Ovary (tissue), 3 donors: Measurements from ENCODE around the gene CCNL1.
"Not testable (repeated sequence)": the region's sequence is repeated elsewhere in the genome, so short reads cannot be mapped to it uniquely, and the experiment has no call there.

Experiments used
- CTCF ChIP-seq, 3 donors: fragments of 450-650 bp in 2 of 3; fragments of 200-600 bp in 1 of 3; IDR thresholded peaks; one replicate each; pipeline versions ENCODE4 v1.5.1 to v1.8.0; 2016 to 2022; ENCODE audit warnings: antibody characterized with exemption in 3 of 3, mild to moderate bottlenecking in 1 of 3
- POLR2A ChIP-seq: fragments of 450-650 bp; IDR thresholded peaks from one replicate; pipeline ENCODE4 v1.6.1; 2017; ENCODE audit warnings: antibody characterized with exemption, mild to moderate bottlenecking, moderate library complexity
- donor health status: DM: no; HTN: no; CAD: no.

GRCh38 chr3:157191149-157191548 is 31.2 kb upstream of the CCNL1 start:
- not testable (repeated sequence) for TF ChIP-seq CTCF (IDR thresholded peaks at IDR 0.05); POLR2A
